HG02943 (cell line): ENCODE measurements around the gene MOCS2.
A peak's percentile ranks its signal among the peaks of the same experiment; 100 is the strongest.

Source experiments
- ATAC-seq: cut with Tn5 transposase; IDR thresholded peaks from one replicate; pipeline ENCODE4 v1.9.1; 2021; ENCODE audit warnings: mild to moderate bottlenecking, low read depth, moderate library complexity; ENCODE audit not compliant: unreplicated experiment

MOCS2 gene

DNA sequence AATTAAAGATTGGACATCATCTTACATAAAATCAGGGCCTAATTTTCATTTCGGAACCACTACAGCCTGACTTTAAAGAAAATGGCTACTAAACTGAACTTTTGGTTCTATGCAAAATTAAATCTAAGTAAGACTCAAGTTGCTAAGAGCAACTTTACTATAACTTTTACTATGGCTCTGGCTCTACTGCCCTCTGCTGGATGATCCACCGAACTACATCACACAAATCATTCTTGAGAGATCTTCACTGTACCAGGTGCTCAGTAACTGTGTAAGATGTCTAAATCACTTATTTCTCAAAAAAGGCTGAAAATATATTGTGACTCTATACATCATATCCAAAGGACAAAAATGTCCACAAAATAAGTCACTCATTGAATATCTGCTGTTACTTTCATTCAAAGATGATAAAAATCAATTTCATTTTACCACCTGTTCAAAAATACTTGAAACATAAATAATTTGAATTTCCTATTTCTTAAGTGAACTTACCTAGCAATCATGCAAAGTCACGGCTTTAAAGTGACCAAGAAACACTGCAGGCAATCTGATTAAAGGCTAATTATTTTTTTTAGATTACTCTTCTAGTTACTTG lies 13.5 kb downstream of the MOCS2 start:
- ATAC-seq, result peak; percentile 56

DNA sequence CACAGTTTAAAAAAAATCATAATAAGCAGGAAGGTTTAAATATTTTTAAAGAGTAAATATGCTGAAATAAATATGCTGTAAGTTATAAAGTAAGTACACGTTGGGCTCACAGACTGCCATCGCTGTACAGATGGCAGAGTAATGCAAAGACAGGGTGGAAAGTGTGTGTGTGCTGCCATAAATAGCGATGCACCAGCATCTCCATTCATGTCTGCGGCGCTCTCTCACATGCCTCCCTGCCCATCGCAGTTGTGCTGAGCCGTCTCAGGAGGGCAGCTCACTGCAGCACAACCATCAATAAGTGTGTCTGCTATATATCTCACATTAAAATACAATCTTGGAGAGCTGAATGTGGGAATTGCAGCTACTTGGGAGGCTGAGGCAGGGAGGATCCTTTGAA lies 14.3 kb downstream of the MOCS2 start:
- no peak for ATAC-seq

DNA sequence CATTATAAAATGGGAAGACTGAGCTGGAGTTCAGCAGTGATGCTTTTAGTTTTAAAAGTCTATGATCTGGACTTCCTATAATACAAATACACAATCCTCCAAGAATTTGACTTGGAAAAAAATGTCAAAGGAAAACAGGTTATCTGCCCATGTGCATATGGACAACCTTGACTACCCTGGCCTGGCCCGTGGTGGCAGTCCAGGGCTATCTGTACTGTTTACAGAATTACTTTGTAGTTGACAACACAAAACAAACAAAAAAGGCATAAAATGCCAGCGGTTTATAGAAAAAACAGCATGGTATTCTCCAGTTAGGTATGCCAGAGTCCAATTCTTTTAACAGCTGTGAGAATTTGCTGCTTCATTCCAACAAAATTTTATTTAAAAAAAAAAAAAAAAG lies 17.3 kb downstream of the MOCS2 start:
- no peak for ATAC-seq

DNA sequence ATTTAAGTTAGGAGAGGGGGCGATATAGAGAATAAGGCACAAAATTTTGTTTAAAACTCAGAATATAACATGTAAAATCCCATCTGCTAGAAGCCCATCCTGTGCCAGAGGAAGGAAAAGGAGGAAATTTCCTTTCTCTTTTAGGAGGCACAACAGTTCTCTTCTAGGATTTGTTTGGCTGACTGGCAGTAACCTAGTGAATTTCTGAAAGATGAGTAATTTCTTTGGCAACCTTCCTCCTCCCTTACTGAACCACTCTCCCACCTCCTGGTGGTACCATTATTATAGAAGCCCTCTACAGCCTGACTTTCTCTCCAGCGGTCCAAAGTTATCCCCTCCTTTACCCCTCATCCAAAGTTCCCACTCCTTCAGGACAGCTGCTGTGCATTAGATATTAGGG lies 18.3 kb downstream of the MOCS2 start:
- ATAC-seq, result no peak

DNA sequence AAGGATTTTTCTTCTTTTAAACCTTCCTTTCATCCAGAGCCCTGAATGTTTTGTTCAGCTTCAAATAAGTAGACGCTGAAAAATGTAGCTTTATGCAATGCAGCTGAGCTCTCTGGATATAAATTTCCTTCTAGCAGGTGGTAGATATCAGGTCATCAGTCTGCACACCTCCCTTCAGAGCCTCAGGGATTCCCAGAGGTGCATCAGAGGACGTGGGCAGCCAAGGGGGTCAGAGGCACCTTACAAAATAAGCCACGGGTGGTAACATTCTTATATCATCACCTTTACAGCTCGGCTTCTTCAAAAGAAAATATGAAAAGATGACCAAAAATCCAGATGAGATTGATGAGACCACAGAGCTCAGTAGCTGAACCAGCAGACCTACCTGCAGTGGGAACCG lies 19.3 kb downstream of the MOCS2 start:
- ATAC-seq, result no peak

DNA sequence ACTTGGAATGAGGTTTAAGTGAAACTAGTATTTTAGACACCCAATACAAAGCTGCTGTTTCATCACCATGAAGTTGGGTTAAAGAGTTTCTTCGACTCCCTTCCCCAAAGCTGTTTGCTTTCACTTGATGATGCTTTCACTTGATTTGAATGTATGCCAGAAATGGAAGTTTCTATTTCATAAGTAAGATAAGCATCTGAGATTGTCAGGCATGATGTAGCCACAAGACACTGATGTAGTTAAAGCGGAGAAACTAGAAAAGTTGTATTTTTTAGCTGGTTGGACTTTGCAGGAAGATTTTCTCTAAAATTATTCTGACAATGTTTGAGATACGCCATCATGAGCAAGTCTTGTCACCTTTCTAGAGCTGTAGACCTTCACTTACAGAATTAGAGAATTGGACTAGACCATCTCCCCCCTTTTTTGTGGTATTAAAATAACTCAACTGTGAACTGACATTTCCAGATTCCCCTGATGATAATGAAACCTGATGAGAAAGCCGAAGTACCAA lies 20.0 kb downstream of the MOCS2 start:
- ATAC-seq, result peak; percentile 86

DNA sequence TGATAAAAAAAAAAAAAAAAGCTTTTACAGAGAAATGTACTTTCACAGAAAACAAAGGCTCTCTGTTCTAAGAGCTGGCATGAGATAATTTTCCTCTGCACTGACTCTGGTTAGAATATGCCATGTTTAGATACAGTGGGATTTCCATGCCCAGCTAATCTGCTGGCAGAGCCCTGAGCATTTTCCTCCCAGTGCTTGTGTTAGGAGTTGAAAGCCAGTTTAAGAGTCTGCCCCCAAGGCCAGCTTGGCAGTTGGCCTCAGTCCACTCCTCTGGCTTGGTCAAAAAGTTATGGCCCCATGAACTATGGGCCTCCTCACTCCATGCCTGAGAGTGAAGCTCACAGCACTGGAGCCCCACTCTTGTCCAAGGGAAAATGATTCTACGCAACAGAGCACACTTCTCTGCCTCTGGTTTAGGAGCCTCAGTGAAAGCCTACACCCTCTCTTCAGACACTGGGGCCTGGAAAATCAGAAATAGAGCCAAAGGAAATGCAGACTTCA lies 21.9 kb downstream of the MOCS2 start:
- no peak for ATAC-seq

DNA sequence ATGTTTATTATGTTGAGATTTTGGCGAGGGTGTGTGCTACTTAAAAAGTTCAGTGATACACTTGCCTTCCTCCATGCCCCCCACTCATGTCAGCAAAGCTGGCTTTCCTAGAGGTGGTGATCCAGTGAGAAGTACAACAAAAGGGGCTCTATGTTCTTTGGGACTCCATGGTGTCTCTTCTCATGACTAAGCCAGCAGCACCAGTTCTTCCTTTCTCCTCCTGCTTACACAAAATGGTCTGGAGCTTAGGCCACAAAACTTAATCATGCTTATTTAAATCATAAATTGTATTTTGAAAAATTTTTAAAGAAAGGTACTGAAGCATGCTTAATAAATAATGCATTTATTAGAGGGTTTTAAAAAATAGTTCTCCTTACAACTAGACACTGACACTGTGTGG lies 22.4 kb downstream of the MOCS2 start:
- ATAC-seq, result no peak

DNA sequence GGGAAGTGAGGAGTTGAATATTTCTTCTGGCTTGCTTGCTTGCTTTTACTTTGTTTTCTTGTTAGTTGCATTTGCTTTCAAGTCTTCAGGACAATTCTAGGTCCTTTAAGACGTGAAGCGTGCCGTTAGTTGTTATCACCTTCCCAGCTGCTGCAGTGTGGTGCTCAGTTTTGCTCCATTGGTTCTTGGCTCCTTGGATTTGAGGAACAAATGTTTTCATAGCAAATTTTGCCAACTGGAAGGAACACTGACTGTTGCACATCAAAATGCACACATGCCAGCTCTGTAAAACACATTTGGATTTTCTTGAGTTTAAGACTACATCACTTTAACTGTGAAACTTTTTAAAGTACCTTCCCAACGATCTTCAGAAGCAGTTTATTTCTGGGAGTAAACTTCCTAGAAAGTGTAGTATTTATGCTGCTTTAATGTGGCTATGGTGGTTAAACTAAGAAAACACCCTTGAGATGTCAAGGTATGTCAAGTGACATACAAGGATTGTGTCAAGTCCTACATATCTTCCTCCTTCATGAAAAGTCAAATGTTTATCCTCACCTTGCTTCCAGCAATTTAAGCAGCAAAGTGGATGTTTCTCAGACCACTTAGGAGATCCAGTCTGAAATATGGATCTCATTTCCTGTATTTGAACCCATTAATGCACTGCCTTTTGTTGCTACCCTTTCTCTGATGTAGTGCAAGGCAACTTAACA lies 24.9 kb downstream of the MOCS2 start:
- no peak for ATAC-seq

DNA sequence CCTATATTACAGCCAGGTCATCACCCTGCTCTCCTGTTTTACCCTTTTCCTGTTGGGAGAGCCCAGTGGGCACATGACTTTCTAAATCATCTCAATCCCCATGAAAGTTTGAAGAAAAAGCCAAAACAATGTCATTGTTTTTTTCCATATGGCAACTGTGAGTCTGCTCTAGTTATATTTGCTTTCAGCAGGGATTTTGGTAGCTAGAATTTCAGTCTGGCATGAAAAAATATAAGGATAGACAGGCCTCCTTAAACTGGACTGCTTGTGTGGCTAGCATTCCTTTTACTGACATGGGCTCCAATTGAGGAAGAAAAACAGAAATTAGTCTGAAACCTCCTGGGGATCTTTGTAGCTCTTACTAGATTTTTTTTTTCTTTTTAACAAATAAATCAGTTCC lies 25.6 kb downstream of the MOCS2 start:
- no peak for ATAC-seq

DNA sequence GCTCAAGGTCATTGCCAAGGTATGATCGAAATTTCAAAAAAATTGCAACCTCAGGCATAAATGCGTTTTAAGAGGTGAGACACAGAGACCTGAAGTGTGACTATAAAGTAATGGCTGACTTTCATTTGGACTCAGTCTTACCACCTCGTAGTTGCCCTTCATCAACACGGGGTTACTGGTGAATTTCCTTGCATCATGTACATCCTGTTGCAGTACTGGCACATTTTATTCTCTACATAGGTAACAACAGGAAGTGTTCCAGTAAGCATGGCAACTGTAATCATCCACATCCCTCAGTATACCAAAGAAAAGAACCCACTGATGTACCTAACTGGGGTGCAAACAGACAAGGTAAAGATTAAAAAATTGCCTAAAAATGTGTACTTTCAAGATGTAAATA lies 29.3 kb downstream of the MOCS2 start:
- no peak for ATAC-seq

DNA sequence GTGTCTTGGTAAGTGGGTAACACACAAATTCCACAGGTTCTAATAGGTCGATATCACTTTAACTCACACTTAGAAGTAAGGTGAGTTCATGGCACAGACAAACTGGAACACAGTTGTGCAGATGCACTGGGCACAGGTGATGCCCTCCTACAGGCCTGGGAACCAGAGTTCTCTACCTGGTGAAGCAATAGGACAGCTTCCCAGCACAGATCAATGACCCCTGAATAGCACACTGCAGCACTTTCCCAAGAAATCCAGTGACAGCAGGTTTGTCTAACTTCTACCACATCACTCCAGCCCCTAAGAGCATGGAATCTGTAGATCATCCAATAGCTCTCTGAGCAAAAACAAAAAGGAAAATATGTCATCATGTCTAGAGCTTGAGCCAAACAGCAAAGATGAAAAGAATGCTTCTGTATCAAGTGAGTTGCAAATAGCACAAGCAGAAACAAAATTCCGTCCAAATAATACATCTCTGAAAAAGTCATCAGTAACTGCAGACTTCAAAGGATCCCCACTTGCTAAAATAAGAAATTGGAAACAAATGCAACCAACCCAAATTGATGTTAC lies 33.5 kb downstream of the MOCS2 start:
- ATAC-seq, result no peak

DNA sequence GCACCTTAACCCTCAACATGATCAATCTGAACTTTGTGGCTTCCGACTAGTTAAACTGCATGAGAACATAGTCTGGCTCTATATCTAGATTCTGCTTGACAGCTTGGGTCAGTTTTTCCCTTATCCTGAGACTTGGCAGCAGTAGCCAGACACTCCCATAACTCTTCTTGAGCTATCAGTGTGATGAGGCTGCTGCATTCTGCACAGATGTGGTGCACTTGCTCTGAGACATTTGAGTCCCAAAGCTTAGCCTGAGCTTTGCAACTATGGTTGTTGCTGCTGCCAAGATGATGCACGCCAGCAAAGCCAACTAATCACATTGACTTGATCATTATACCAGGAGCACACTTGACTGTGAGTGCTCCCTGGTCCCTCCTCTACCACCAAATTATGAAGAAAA lies 36.2 kb downstream of the MOCS2 start:
- ATAC-seq, result no peak

DNA sequence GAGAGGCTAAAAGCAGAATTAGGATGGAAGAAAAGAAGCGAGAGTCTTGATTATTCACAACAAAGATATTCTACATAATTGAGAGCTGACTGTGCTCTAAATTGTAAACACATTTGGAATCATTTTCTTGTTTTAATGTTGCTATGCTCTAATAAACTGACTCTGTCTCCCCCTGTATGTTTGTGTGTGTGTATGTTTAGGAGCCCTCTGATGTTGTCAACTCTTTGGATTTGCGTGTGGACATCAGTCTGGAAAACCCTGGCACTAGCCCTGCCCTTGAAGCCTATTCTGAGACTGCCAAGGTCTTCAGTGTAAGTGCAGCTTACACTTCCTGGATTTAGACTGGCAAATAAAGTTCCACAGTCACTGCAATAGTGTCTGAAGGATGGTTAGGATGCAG lies 37.8 kb downstream of the MOCS2 start:
- ATAC-seq, result no peak

DNA sequence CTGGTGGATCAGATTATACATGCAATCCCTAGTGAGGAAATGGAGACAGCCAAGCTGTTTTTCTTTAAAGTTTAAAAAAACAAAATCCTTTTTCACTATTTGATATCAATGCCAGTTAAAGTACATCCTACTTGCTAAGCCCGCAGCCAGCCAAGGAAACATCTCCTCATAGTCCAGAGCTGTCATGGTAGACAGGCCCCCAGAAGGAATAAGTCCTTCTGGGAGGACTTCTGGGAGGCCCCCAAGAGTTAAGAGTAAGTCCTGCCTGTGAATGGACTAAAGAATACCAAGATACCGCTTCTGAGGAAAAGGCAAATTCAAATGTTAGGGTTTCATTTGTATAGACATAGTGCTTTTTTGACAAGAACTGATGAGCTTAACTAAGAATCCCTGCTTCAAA lies 38.3 kb downstream of the MOCS2 start:
- ATAC-seq, result no peak

DNA sequence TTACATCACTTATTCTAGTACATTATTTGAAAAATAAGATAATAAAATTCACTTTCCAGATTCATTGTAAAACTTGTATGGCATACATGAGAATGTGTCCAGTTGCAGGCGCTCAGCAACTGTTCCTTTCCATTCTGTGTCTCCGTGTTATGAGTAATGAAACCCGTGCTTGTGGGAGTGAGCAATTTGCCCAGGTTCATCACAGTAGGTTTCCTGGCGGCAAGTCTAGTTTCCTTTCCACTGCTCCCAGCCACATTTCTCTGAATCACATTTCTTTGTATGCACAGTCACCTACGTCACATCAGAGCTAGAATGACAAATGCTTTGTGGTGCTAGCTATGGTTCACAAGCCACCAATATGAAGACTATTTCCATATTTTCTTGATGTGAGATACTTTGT lies 39.9 kb downstream of the MOCS2 start:
- no peak for ATAC-seq

DNA sequence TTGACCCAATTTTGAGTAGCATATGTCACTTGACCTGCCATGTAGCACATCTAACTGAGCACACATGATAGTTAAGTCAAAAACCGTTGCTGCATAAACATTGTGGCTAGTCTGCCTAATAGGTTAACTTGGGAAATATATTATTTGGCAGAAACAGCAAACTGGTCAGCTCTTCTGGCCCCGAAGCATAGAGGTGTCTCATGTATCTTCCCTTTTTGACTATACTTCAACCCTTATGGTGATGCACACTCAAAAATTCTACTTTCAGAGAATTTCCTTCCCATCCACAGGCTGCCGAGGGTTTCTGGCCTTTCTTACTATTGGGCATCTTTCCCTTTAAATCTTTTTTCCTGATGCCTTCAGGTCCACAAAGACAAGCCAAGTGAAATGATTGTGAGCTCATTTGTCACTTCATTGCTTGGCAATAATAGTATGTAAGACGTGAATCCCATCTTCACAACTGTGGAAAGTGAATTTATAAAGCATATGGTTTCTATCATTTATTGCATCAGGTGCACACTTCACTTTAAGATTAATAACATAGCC lies 41.2 kb downstream of the MOCS2 start:
- no peak for ATAC-seq

DNA sequence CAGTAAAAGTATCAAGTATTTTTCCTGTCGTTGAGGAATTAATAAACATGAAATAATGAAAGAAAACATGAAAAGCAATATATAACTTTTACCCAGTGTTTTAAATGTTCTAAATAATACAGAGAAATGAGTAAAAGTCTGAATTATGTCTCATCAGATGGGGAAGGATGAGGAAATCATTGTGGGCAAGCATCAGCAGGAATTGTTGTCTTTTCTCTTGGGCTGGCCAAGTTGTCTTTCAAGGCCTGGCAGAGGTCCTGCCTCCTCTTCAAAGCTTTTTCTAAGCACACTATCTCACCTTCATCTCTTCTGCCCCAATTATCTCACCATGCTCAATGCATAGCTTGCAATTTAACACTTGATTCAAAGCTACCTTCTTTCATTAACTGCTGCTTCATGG lies 41.9 kb downstream of the MOCS2 start:
- no peak for ATAC-seq

DNA sequence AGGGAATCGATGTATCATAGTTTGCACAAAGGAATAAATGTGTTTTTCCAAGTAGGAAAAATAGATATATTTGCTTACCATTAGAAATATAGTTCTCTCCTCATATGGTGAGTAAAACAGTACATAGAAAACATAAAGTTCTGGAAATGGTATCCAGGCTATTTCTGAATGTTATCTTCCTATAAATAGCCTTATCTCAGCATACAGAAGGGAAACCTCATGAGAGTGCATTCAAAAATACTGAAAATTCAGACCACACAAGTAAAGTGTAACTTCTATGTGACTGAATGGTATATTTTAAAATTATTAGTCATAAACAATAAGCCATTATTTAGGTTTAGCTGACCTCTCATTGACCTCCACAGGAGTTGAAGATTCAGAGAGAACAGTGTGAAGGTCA lies 43.5 kb downstream of the MOCS2 start:
- no peak for ATAC-seq

DNA sequence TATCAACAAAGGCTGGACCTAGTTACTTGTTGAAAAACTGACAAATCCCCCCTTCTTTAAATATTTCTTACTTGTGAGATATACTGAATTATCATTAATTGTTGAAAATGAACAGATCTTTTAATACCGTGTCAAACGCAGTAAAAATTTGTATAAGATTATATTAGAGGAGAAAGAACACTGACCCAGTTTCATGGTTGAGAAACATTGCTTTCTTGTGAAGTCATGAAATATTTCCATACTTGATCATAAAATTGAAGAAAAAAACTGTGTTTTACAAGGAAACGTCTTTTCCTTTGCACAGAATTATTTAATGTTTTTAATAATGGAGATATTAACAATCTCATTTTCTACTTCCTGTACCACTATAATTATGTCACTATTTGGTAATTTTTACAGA lies 45.8 kb downstream of the MOCS2 start:
- ATAC-seq, result no peak

DNA sequence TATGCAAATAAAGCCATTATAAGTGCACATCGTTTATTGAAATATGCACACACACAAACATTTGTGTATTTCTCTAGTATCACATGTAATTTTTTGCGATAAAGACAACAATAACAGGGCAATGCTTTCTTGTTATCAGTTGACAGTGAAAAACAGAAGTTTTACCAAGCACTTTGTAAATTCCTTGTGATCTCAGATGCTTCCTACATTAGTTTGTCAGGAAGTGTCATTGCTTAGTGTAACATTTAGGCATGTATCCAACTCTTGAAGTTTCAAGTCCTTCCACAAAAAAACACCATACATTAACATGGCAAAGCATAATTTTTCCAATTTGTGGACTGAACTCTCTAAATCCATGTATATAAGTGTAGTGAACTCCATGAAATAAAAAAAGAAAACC lies 46.4 kb downstream of the MOCS2 start:
- no peak for ATAC-seq

DNA sequence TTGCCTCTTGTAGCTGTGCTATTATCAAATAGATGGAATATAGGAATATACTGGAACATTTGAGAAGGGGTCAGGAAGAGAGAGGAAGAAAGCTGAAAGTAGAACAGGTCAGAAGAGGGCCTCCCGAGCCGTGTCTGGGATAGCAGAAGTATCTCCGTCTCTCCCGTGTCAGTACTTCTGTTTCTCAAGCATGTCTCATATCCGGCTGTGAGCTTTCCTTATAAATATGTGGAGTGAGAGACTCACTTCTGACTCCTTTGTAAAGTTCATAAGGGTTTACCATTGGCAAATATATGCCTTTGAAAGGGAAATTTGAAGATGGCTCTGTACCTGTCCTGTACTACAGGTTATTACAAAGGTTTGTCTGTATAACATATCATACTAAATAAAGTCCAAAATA lies 50.3 kb downstream of the MOCS2 start:
- ATAC-seq, result no peak
